ENCODE results near the gene CCDC88A.

GRCh38 chr2:55420439-55420725 lies 726 bp upstream of the CCDC88A start:
- TF ChIP-seq, protein P1, sequence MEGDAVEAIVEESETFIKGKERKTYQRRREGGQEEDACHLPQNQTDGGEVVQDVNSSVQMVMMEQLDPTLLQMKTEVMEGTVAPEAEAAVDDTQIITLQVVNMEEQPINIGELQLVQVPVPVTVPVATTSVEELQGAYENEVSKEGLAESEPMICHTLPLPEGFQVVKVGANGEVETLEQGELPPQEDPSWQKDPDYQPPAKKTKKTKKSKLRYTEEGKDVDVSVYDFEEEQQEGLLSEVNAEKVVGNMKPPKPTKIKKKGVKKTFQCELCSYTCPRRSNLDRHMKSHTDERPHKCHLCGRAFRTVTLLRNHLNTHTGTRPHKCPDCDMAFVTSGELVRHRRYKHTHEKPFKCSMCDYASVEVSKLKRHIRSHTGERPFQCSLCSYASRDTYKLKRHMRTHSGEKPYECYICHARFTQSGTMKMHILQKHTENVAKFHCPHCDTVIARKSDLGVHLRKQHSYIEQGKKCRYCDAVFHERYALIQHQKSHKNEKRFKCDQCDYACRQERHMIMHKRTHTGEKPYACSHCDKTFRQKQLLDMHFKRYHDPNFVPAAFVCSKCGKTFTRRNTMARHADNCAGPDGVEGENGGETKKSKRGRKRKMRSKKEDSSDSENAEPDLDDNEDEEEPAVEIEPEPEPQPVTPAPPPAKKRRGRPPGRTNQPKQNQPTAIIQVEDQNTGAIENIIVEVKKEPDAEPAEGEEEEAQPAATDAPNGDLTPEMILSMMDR (IDR thresholded peaks at IDR 0.05): no peak
- no peak for TF ChIP-seq POLR2A (IDR thresholded peaks at IDR 0.05)

Measured in adrenal gland (tissue), 5 donors.